DND-41 (cell line): ENCODE results near the gene RIPOR1.

Experiments used
- CTCF ChIP-seq: IDR thresholded peaks from 2 replicates; pipeline ENCODE4 v1.5.1; 2012; ENCODE audit warnings: borderline replicate concordance, low read length, moderate library complexity, mild to moderate bottlenecking; ENCODE audit not compliant: poor library complexity, severe bottlenecking; ENCODE audit errors: extremely low read depth
- EZH2 ChIP-seq: IDR thresholded peaks from 3 replicates; pipeline ENCODE4 v1.6.1; 2012; ENCODE audit warnings: borderline replicate concordance, low read depth, mild to moderate bottlenecking, moderate library complexity, low read length, inconsistent platforms; ENCODE audit not compliant: severe bottlenecking

GRCh38 chr16:67499106-67499505 is 29.5 kb upstream of the RIPOR1 start:
- TF ChIP-seq CTCF (no peak), EZH2 (no peak)
